NCI-H748 treated with DMSO at 0.1 percent for 48 hours (cell line): ENCODE results near the gene POTEF.
"Not testable (repeated sequence)": the region's sequence is repeated elsewhere in the genome, so short reads cannot be mapped to it uniquely, and the experiment has no call there.

Experiments
- DNase-seq: peaks from one replicate; lab custom pipeline; 2025; lab: John Stamatoyannopoulos, UW

Gene POTEF

DNA sequence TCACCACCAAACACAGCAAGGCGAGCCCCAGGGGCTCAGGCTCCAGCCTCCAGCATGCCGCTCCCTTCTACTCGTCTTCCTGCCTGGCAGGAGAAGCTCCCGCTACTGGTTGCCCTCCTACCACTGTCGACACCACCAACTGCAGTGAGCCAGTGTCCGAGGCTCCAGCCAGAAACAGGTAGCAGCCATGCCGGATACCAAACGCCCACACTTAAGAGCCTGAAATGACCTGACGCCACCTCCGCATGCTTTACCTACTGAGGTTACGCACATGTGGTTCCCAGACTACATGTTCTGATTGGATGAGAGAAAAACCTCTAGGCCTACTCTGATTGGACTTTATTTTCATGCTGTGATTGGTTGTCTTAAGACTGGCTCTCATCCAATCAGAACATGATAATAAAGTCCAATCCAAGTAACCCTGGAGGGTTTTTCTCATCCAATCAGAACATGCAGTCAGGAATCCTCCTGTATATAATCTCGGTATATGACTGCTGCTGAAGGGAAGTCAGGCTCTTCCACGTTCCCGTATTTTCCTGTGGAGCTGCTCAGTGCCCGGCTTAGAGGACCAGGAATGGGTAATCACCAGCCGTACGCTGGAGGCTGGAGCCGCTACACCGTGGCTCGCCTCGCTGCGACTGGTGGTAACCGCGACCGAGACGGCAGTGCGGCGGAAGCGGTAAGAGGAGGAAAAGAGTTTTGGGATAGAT, at the start of gene POTEF:
Gene POTEF (minus strand): TSS at position 103 of the 710 bp plus-strand sequence. CDS start 8,707 bp downstream, outside the sequence.
- peak; percentile 45 for DNase-seq

DNA sequence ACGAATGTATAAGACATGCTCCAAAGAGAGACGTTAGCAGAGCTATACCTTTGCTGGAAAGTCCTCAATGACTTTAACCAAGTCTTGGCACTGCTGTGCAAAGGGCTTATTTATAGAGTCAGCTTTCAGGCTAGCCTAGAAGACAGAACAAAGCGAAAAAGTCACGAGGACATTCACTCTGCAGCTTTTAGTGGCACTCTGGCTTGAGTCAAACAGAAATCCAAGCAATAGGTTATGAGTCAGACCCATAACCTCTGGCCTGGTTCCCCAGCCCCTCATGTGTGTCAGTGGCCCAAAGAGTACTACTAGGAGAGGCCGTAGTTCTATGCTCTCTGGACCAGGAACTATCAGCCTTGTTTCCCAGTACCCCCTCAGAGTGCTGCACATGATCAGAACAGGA, 45.8 kb upstream of the POTEF start:
- not testable (repeated sequence) for DNase-seq

- no peak for DNase-seq
Observed at GRCh38 chr2:130169896-130170295, 40.9 kb upstream of the POTEF start.

- DNase-seq: not testable (repeated sequence)
Observed at GRCh38 chr2:130169163-130169562, 40.1 kb upstream of the POTEF start.

DNA sequence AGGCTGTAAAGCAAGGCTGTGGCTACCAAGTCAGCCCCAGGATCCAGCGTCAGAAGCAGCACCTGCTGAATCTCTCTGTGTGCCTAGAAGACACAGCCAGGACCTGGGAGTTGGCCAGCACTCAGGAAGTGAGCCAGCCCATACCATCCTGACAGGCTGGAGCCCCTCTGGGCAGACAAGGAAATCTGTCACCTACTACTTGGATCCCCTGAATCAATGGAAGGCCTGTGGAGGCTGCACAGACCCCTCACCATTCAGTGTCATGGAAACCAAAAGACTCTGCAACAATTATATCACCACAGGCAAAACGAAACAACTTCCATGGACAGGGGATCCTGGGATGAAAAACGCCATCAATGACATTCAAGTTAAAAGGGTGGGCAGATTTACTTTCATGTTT, 37.6 kb upstream of the POTEF start:
- not testable (repeated sequence) for DNase-seq

DNA sequence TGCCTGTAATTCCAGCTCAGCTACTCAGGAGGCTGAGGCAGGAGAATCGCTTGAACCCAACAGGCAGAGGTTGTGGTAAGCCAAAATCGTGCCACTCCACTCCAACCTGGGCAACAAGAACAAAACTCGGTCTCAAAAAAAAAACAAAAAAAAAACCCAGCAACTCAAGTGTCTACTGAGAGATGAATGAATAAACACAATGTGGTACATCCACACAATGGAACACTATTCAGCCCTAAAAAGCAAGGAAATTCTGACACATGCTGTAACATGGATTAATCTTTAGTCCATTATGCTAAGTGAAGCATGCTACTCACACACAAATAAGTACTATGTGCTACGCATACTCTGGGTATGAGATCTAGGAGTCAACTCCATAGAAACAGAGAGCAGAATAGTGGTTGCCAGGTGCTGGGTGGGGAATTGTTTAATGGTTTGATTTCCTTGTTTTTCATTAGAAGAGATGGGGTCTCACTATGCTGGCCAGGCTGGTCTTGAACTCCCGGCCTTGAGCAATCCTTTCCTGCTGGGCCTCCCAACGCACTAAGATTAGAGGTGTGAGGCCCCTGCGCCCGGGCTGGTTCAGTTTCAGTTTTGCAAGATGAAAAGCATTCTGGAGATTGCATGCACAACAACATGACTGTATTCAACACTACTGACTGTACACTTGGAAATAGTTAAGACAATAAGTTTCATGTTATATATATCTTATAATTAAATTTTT, 36.4 kb upstream of the POTEF start:
- no peak for DNase-seq

DNA sequence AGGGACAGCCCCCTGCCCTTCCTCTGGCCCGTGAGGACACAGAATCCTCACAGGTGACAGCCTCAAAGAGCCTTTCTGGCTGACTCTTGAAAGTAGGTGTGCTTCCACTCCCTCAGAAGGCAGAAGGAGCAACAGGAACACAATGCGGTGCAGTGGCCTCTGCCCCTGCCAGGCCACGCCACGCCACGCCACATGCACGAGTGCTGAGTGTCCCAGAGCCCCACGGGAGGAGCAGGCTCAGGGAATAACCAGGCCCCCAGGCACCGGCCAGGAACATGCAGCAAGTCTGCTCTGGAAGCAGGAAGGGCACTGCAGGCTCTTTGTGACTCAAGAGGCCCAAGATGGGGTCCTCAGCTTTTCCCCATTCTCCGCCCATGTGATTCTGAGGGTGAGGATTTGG, 33.9 kb upstream of the POTEF start:
- DNase-seq: no peak

DNA sequence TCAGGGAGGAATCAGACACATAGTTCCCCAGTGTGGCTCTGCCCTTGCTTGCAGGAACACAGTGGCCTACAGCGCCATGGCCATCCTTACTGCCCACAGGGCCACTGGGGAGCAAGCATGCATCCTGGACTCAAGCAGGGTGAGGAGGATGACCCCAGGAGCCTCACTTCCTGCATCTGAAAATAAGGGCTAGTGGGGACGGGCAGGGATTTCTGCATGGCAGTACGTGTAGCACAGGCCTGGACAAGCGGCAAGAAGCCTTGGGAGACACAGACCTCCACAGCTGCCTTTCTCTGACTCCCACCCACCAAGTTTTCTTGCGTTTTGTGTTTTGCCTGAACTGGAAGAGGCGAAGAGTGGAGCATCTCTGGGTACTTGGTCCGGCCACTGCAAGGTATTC, 33.5 kb upstream of the POTEF start:
- DNase-seq: not testable (repeated sequence)

DNA sequence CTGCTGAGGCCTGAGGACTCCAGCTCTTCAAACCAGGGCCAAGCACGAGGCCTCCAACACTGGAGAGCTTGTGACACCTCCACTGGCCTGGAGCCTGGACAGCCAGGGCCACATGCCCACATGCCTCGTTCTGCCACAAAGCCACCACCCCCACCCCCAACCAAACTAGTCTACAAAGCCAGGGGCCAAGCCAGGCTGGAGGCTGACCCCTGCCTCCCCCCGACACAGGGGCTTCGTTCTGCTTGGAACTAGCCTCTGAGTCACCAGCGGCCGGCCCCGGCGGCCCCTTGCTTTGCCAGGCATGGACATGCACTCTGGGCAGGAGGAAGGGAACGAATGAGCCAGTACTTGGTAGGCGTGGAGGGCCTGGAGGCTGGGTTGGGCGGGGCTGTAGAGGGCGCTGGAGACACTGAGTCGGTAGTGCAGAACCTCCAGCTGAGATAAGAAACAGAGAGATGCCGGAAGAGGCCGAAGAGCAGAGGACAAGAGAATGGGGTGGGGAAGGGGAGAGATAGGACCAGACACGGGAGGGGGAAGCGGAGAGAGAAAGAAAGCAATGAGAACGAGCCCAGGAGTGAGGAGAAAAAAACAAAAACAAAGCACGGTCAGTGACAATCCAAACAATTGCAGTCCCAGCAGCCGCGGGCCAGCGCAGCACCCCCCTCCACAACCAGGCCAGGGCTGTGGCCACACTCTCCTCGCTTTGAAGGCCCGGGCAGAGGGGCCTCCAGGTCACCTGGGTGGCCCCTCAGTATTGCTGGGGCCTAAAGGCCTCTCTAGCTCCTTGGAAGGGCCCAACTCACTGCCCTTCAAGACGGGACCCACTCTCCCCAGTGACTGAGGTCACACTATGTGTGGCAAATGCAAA, 32.0 kb upstream of the POTEF start:
- not testable (repeated sequence) for DNase-seq

DNA sequence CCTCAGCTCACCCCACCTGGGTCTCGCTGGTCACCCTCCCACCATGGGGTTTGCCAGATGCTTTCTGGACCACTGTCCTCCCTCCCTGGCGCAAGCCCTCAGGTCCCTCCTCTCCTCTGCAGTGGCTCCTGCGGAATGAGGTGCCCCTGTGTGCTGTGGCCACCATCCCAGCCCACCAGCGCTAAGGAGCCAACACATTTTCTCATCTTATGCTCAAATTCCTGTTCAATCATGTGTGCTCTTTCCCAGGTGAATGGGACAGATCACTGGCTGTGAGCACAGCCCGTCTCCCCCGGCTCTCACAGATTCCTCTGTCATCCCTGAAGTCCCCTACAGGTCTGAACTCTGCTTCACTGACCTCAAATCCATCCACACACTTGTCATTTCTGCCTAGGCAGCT, 31.1 kb upstream of the POTEF start:
- no peak for DNase-seq

GRCh38 chr2:130159376-130159775, 30.4 kb upstream of the POTEF start:
- DNase-seq: not testable (repeated sequence)

- DNase-seq: no peak
Observed at GRCh38 chr2:130158631-130159030, 29.6 kb upstream of the POTEF start.

GRCh38 chr2:130157825-130158514, 28.9 kb upstream of the POTEF start:
- DNase-seq: not testable (repeated sequence)

DNA sequence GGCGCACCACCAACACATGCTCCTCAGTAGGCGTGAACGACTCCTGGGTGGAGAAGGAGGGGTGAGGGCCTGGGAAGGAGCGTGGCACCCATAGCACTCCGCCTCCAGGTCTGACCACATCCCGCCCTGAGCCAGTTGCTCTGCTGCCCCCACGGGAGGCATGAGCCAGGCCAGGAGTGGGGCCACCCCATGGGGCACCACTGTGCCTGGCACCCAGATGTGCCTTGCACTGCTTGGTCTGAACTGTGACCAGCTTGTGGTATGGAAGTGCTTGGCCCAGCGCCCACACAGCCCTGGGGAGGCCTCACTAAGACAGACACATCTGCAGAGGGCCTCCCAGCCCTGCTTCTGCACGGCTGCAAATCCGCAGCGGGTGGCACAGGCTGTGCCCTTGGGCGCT, 28.3 kb upstream of the POTEF start:
- DNase-seq: not testable (repeated sequence)

DNA sequence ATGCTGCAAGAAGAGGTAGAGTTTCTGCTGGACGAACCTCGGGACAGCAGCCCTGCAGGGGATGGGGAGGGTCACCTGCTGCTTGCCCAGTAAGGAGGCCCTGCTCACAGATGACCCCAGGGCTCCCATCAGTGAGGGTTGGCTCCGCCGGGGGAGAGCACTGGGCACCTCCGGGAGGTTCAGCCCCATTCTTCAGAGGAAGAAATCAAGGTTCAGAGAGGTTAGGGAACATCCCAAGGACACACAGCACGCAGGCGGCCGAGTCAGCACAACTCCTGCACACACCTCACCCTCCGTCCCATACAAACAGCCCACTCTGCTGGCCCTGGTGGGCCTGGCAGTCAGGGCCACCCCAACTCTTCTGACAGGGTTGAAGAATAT, 27.6 kb upstream of the POTEF start:
- DNase-seq: no peak

DNA sequence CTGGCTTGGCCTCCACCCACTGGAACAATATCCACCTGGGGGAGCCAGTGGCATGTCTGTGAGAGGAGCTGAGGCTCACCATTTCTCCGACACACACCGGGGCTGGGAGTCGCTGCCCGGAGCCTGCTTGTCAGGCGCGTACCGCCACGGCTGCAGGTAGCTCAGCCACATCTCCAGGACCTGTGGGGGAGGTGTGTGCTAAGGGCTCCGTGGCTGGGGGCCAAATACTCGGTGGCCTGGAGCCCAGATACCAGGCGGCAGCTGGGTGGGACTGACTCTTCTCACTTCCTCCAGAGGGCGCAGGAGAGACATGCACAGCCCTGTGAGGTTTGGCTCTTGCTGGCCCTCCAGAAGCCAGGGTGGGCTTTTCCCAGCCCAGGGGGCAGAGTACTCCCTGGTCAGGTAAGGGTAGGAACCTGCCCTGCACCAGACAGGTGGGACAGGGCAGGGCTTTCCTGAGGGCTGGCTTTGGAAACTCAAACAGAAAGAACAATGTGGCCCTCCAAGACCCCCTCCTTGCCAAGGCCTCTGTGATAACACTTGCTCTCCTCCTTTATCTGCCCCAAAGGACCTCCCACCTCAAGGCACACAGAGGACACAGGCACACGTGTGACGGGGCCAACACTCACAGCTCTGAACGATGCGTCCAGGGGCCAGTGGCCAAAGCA, 27.1 kb upstream of the POTEF start:
- not testable (repeated sequence) for DNase-seq

DNA sequence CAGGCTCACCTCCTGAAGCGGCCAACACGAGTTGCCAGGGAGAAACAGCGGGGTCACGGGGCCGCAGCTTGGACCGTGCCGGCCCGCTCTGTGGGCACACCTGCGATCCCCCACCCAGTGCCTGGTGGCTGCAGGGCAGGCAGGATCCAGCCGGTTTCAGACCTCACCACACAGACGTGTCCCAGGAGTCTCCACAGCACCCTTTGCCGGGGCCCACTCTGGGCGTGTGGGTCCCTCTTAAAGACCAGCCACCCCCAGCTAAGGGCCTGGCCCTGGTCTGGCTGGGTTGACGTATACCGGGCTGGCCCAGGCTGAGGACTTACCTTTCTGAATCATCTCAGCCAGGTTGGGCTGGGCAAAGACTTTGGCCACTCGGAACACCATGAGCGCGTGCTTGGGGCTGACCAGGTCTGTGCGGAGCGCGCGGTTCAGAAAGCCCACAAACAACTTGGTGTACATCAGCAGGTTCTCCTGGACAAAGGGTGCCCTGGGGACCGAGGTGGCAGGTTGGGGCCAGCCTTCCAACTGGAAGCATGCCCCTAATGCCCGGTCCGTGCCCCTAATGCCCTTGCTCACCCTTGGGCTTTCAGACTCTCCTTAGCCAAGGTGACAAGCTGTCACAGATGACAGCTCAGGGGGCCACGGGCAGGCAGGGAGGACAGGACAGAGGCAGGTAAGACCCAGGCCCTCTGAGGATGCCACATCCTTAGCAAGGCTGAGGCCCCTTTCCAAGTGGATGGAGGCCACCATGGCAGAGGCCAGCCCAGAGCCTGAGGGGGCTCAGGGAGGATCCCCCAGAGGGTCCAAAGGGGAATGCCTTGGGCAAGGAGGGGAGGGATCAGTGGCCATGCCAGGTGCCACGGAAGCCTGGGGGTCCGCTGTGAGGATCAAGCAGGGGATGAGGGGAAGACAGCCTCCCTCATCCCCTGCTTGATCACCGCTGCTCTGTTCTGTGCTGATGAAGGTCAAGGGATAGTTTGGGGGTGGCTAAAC, 26.0 kb upstream of the POTEF start:
- no peak for DNase-seq

DNA sequence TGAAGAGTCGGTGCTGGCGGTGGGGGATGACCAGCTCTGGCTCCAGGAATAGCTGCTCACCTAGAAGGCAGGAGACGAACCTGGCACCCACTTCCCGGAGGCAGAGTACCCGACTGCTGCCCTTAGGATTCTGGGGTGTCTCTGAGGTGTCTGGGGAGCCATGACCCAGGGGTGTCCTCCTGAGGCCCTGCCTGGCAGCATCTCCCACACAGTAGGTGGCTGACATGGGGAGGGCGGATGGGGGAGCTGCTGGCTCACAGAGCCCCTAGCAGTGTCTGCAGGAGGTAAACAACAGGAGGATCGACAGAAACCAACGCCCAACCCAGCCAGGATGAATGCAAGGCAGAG, 25.4 kb upstream of the POTEF start:
- not testable (repeated sequence) for DNase-seq

DNA sequence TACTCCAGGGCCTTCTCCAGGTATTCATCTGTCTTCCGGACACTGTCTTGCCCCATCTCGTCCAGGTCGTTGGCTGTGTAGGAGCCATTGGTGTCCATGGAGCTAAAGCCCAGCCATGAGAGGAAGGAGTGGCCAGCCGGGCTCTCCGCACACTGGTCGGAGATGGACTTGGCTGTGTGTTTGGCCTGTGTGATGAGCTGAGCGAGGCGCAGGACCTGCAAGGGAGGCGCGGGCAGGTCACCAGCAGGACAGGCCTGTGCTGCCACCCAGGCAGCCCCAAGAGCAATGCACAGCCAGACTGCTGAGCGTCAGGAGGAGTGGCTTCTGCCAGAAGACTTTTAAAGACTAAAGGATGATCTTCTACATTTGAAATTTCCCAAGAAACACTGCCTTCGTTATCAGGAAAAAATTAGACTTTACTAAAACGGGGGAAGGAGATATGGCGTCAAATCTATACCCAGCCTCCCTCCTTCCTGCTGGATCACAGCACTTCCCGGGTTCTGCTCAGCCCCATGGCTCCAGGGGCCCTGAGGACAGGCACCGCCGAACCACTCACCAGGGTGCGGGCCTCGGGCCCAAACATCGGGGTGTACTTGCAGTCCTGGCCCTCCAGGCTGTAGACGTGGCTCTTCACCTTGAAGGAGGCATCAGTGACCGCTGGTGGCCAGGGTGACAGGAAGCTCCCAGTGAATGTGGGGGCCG, 24.9 kb upstream of the POTEF start:
- DNase-seq: not testable (repeated sequence)
